H1 (cell line): ENCODE results near the gene JAKMIP1. TPM values are rescaled to one million over a fixed set of nuclear protein-coding genes. Genes with fewer than 3 reads are reported as not detected.

Source experiments
- CTCF ChIA-PET: fragments of 300-600 bp; sonication (Branson Sonifier 250); formaldehyde crosslinking; loops from one replicate; lab custom pipeline; 2021; ENCODE audit not compliant: partially characterized antibody; lab: Charles Lee
- POLR2A ChIA-PET: fragments of 300-600 bp; sonication (Branson Sonifier 250); formaldehyde crosslinking; loops from one replicate; lab custom pipeline; 2021; ENCODE audit warnings: inconsistent platforms; ENCODE audit not compliant: partially characterized antibody; lab: Charles Lee
- DNase-seq, 2 experiments: peaks; one replicate each; pipeline versions ENCODE4 v3.0.0 to v3.0.0-alpha.2; 2010 to 2022; ENCODE audit warnings: low spot score in 2 of 2, low read depth in 1 of 2, mixed read lengths in 1 of 2
- FAIRE-seq: peaks from 2 replicates; lab custom pipeline; 2011; peaks lifted over from hg19 to GRCh38; lab: Jason Lieb, UNC
- H2AFZ ChIP-seq: 2 replicates; pipeline ENCODE4 v1.8.1; 2012; ENCODE audit warnings: low read length, inconsistent platforms
- H2AK5ac ChIP-seq: 2 replicates; pipeline ENCODE4 v1.6.1; 2013; ENCODE audit warnings: low read depth, low read length
- H2BK120ac ChIP-seq: replicated peaks from 2 replicates; pipeline ENCODE3; 2013; ENCODE audit warnings: low read depth, low read length, inconsistent platforms
- H2BK12ac ChIP-seq: 2 replicates; pipeline ENCODE4 v1.6.1; 2013; ENCODE audit warnings: low read depth, low read length
- H2BK15ac ChIP-seq: 2 replicates; pipeline ENCODE4 v1.6.1; 2013; ENCODE audit warnings: low read length
- H2BK20ac ChIP-seq: 2 replicates; pipeline ENCODE4 v1.6.1; 2013; ENCODE audit warnings: low read length
- H2BK5ac ChIP-seq: 2 replicates; pipeline ENCODE4 v1.6.1; 2013; ENCODE audit warnings: low read depth, low read length
- H3K14ac ChIP-seq: 2 replicates; pipeline ENCODE4 v1.6.1; 2013; ENCODE audit warnings: inconsistent platforms; ENCODE audit not compliant: insufficient read length
- H3K18ac ChIP-seq: 2 replicates; pipeline ENCODE4 v1.6.1; 2013; ENCODE audit warnings: low read length; ENCODE audit errors: extremely low read depth
- H3K23ac ChIP-seq: 2 replicates; pipeline ENCODE4 v1.6.1; 2013; ENCODE audit warnings: inconsistent platforms; ENCODE audit not compliant: insufficient read length
- H3K23me2 ChIP-seq: 2 replicates; pipeline ENCODE4 v1.6.1; 2013; ENCODE audit warnings: low read depth, low read length
- H3K27ac ChIP-seq: 2 replicates; pipeline ENCODE4 v1.6.1; 2011; ENCODE audit warnings: low read depth, low read length, inconsistent platforms
- H3K27me3 ChIP-seq, 4 experiments: replicated peaks in 1 of 4; 1 replicate in 1 of 4; 2 replicates in 3 of 4; pipeline versions ENCODE4 v1.6.1 to v1.8.1; 2011 to 2013; ENCODE audit warnings: low read length in 3 of 4, mild to moderate bottlenecking in 3 of 4, inconsistent platforms in 2 of 4, mixed read lengths in 2 of 4, moderate library complexity in 1 of 4; ENCODE audit not compliant: control insufficient read depth in 3 of 4, insufficient read depth in 3 of 4; ENCODE audit errors: extremely low read depth in 1 of 4
- H3K36me3 ChIP-seq, 4 experiments: 2 replicates each; pipeline versions ENCODE4 v1.6.1 to v1.8.1; 2011 to 2013; ENCODE audit warnings: mild to moderate bottlenecking in 4 of 4, low read length in 3 of 4, moderate library complexity in 2 of 4, control low read depth in 1 of 4, inconsistent platforms in 1 of 4; ENCODE audit not compliant: insufficient read depth in 4 of 4, control insufficient read depth in 2 of 4
- H3K4ac ChIP-seq: replicated peaks from 2 replicates; pipeline ENCODE3; 2013; ENCODE audit warnings: low read length, low read depth, mixed read lengths, inconsistent platforms; ENCODE audit not compliant: insufficient read length
- H3K4me1 ChIP-seq, 4 experiments: replicated peaks in 1 of 4; 1 replicate in 1 of 4; 2 replicates in 3 of 4; pipeline versions ENCODE4 v1.6.1 to v1.8.1; 2011 to 2013; ENCODE audit warnings: low read length in 3 of 4, inconsistent platforms in 2 of 4, mixed read lengths in 1 of 4; ENCODE audit not compliant: insufficient read depth in 4 of 4, control insufficient read depth in 3 of 4
- H3K4me2 ChIP-seq, 2 experiments: 2 replicates each; pipeline versions ENCODE4 v1.6.1 to v1.8.1; 2011 to 2013; ENCODE audit warnings: low read depth in 2 of 2, low read length in 2 of 2, control low read depth in 1 of 2, inconsistent platforms in 1 of 2, mild to moderate bottlenecking in 1 of 2; ENCODE audit not compliant: insufficient read depth in 1 of 2
- H3K4me3 ChIP-seq, 4 experiments: fragments of 200-600, 300-600 bp in 1 of 4; sonication (generic), shearing (Covaris generic), sonication (Bioruptor Twin) in 1 of 4; 2 replicates each; pipeline versions ENCODE4 v1.5.1 to v1.8.1; 2011 to 2016; ENCODE audit warnings: low read length in 4 of 4, low read depth in 3 of 4, control low read depth in 2 of 4, inconsistent platforms in 2 of 4, mild to moderate bottlenecking in 2 of 4, mixed read lengths in 1 of 4, moderate library complexity in 1 of 4; ENCODE audit not compliant: insufficient read depth in 2 of 4; ENCODE audit errors: extremely low read depth in 1 of 4
- H3K56ac ChIP-seq: replicated peaks from 2 replicates; pipeline ENCODE3; 2013; ENCODE audit warnings: low read depth, mild to moderate bottlenecking, mixed read lengths, low read length, inconsistent platforms; ENCODE audit not compliant: insufficient read length
- H3K79me1 ChIP-seq: 2 replicates; pipeline ENCODE4 v1.6.1; 2013; ENCODE audit warnings: low read depth, low read length, control low read depth
- H3K79me2 ChIP-seq, 2 experiments: 2 replicates each; pipeline versions ENCODE4 v1.6.1 to v1.8.1; 2012 to 2013; ENCODE audit warnings: low read length in 2 of 2, mild to moderate bottlenecking in 2 of 2, inconsistent platforms in 1 of 2; ENCODE audit not compliant: insufficient read depth in 2 of 2, control insufficient read depth in 1 of 2
- H3K9ac ChIP-seq, 4 experiments: replicated peaks in 1 of 4; 1 replicate in 1 of 4; 2 replicates in 3 of 4; pipeline versions ENCODE4 v1.6.1 to v1.8.1; 2011 to 2013; ENCODE audit warnings: low read depth in 3 of 4, low read length in 3 of 4, control low read depth in 2 of 4, mild to moderate bottlenecking in 2 of 4, moderate library complexity in 2 of 4, inconsistent platforms in 1 of 4; ENCODE audit errors: extremely low read depth in 1 of 4
- H3K9me3 ChIP-seq, 2 experiments: 2 replicates each; pipeline versions ENCODE4 v1.6.1 to v1.8.1; 2012 to 2013; ENCODE audit warnings: mild to moderate bottlenecking in 2 of 2, moderate library complexity in 2 of 2, control low read depth in 1 of 2, inconsistent platforms in 1 of 2, low read depth in 1 of 2, low read length in 1 of 2, mixed read lengths in 1 of 2; ENCODE audit not compliant: insufficient read depth in 2 of 2
- H4K20me1 ChIP-seq, 2 experiments: replicated peaks in 1 of 2; 2 replicates each; pipeline versions ENCODE3 to v1.8.1; 2011 to 2013; ENCODE audit warnings: inconsistent platforms in 2 of 2, low read length in 2 of 2, mild to moderate bottlenecking in 1 of 2; ENCODE audit not compliant: insufficient read depth in 2 of 2, control insufficient read depth in 1 of 2
- H4K5ac ChIP-seq: 2 replicates; pipeline ENCODE4 v1.6.1; 2013; ENCODE audit warnings: low read length, low read depth, mixed read lengths, inconsistent platforms; ENCODE audit not compliant: insufficient read length
- H4K8ac ChIP-seq: 2 replicates; pipeline ENCODE4 v1.8.0; 2013; ENCODE audit warnings: mild to moderate bottlenecking, moderate library complexity, low read length, inconsistent platforms; ENCODE audit not compliant: insufficient read depth; ENCODE audit errors: extremely low read depth
- H4K91ac ChIP-seq: replicated peaks from 2 replicates; pipeline ENCODE3; 2013; ENCODE audit warnings: low read length, mixed read lengths, inconsistent platforms; ENCODE audit not compliant: insufficient read length
- CTCF ChIP-seq, 3 experiments: IDR thresholded peaks; 1 replicate in 2 of 3; 2 replicates in 1 of 3; pipeline versions ENCODE4 v1.5.1 to v1.6.1; 2011; ENCODE audit warnings: low read length in 3 of 3, mild to moderate bottlenecking in 3 of 3, inconsistent platforms in 2 of 3, low read depth in 1 of 3, moderate library complexity in 1 of 3; ENCODE audit not compliant: insufficient read depth in 1 of 3; ENCODE audit errors: control extremely low read depth in 1 of 3
- EGR1 ChIP-seq: IDR thresholded peaks from 2 replicates; pipeline ENCODE4 v1.6.1; 2011; ENCODE audit warnings: low read depth, low read length, borderline replicate concordance
- RAD21 ChIP-seq, 2 experiments: IDR thresholded peaks in 1 of 2; conservative IDR thresholded peaks in 1 of 2; 2 replicates each; pipeline ENCODE4 v1.6.1; 2011; ENCODE audit warnings: low read depth in 2 of 2, low read length in 2 of 2, improper control_type of control experiment in 1 of 2, inconsistent platforms in 1 of 2, mild to moderate bottlenecking in 1 of 2, moderate library complexity in 1 of 2
- WGBS, 2 experiments: shearing (Covaris generic) in 1 of 2; methylation state at CpG; one replicate each; pipeline versions ENCODE4 v1.1.6 to v1.1.7; 2013 to 2015; ENCODE audit warnings: low lambda C conversion rate in 2 of 2, mixed read lengths in 2 of 2, inconsistent platforms in 1 of 2, low coverage in 1 of 2, missing lambda C conversion rate in 1 of 2; ENCODE audit not compliant: insufficient replicate concordance in 2 of 2, insufficient coverage in 1 of 2, insufficient read length in 1 of 2; ENCODE audit errors: extremely low coverage in 1 of 2, missing lambda C conversion rate in 1 of 2; 5-methylcytosine and 5-hydroxymethylcytosine counted together
- polyA plus RNA-seq, 7 experiments: library from polyadenylated mRNA; depleted of rRNA in 3 of 7; stranded (reverse) in 5 of 7; unstranded in 2 of 7; fragments of >200 nt in 5 of 7; fragments of 200-250 nt in 2 of 7; gene quantifications; 1 replicate in 5 of 7; 2 replicates in 1 of 7; 4 replicates in 1 of 7; pipeline versions ENCODE4 v1.2.1 to v1.2.3, GENCODE V29; 2011 to 2013; ENCODE audit warnings: missing spikeins in 2 of 7, mixed read lengths in 2 of 7
- total RNA-seq: library from RNA; stranded (reverse); fragmentation: NEBNext Ultra II Directional; extraction: Animal tissue kit (Norgen Biotek cat#: 25700); gene quantifications from 2 replicates; pipeline ENCODE4 v1.2.1, GENCODE V29; 2021

The JAKMIP1 gene
- total and polyA plus RNA-seq, 2 of the 8 experiments (the other 6 are each of a cell fraction or from before 2014, with no cell fraction given) = 2.5 to 4.4 TPM

- TF ChIP-seq RAD21 (IDR thresholded peaks at IDR 0.05 in 1 of 2, conservative IDR thresholded peaks at IDR 0.05 in 1 of 2; ENCODE audit: low read depth in 2 of 2, low read length in 2 of 2) (peak in 1 of 2 experiments; percentile 19; a peak in 1 of 4 replicates), CTCF (IDR thresholded peaks at IDR 0.05; ENCODE audit: control extremely low read depth in 1 of 3, insufficient read depth in 1 of 3, low read depth in 1 of 3, low read length in 3 of 3) (peak in 1 of 3 experiments; percentile 14; a peak in 1 of 4 replicates), EGR1 (no peak)
- ChIA-PET CTCF (interaction anchor here (1.0 to 1.6 kb wide), 4 partner anchors 55 to 192 kb away, joined by 3 to 4 read pairs (median 4); no protein-coding TSS in a partner anchor), POLR2A (interaction anchor here (1.5 kb wide), 1 partner anchor 10 kb away, joined by 6 read pairs; no protein-coding TSS in a partner anchor)
- no peak overlapping the region for H2AFZ ChIP-seq
- H2BK5ac ChIP-seq = no peak overlapping the region
- no peak overlapping the region for H2BK120ac ChIP-seq
- no peak overlapping the region for H2BK20ac ChIP-seq
- no peak overlapping the region for H2AK5ac ChIP-seq
- no peak overlapping the region for H3K56ac ChIP-seq
- H3K4me2 ChIP-seq = no peak overlapping the region
- H3K36me3 ChIP-seq = no peaks in the 10 kb centered on the region; a peak in 1 of 8 replicates
- H3K79me1 ChIP-seq = no peaks in the 10 kb centered on the region
- no peak overlapping the region for H3K23ac ChIP-seq
- H3K4ac ChIP-seq = no peak overlapping the region
- no peak overlapping the region for H2BK12ac ChIP-seq
- H3K27me3 ChIP-seq = no peaks in the 10 kb centered on the region
- no peaks in the 10 kb centered on the region for H3K79me2 ChIP-seq
- no peak overlapping the region for H3K27ac ChIP-seq
- H4K8ac ChIP-seq = no peak overlapping the region
- no peaks in the 10 kb centered on the region; the same call in 1 of the 2 replicates for H3K23me2 ChIP-seq
- no peak overlapping the region for H4K91ac ChIP-seq
- H3K4me1 ChIP-seq = peaks cover 0 to 5% (median 1%) of the 10 kb centered on the region in 4 experiments; a peak in 2 of 7 replicates
- no peak overlapping the region for H2BK15ac ChIP-seq
- no peak overlapping the region for H3K4me3 ChIP-seq
- no peak overlapping the region for H3K14ac ChIP-seq
- peaks cover 0 to 3% of the 10 kb centered on the region in 2 experiments for H4K20me1 ChIP-seq
- H3K9ac ChIP-seq = no peak overlapping the region
- no peak overlapping the region for H4K5ac ChIP-seq
- FAIRE-seq = no peak
- H3K18ac ChIP-seq = no peak overlapping the region
- DNase-seq = no peak
- no peaks in the 10 kb centered on the region for H3K9me3 ChIP-seq
- 87% methylated on average over 5 of the region's 5 CpGs; no CpG with 5 or more reads in 1 of the 2 experiments for WGBS, 2 experiments
Measured at GRCh38 chr4:6189511-6189910, 10.8 kb downstream of the JAKMIP1 start.
